Activated CD4-positive, alpha-beta T cell treated with anti-CD3 and anti-CD28 coated beads, Interleukin-2, amount 50 U/mL, for 24 hours (primary cell): ENCODE measurements around the gene POLR2F.

Experiments used
- DNase-seq, 2 donors: peaks; one replicate each; pipeline ENCODE4 v3.0.0-alpha.2; 2020; ENCODE audit warnings: low read depth in 1 of 2, low spot score in 1 of 2

POLR2F gene

DNA sequence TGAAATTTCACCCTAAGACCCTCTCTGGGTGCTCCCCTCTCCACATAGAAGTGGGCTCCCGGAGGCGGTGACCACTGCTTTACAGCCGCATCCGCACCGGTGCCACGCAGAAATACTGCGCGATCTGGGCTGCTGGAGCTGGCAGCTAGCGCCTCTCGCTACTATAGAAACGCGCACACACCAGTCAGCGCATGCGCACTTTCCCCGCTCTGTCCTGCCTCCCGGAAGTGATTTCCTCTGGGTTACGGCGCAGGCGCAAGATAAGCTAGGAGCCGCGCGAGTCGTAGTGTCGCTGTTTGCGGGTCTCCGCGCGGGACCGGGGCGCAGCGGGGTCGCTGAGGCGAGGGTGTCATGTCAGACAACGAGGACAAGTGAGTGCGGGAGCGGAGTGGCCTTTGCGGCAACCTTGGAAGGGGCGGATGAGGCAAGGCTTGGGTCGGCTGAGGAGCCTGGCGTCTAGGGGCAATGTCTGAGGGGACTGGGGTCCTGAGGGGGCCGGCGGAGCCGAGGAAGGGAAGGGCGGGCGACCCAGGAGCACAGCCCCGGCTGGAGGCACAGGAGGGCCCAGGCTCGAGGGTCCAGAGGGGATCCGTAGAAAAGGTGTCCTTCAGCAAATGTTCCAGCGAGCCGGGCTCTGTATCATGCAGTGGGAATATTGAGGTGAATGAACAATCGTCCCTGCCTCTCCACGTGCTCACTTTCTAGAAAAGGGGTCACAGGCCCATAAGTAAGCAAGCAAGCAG lies at the start of gene POLR2F, which contains the start of gene C22orf23:
Gene POLR2F (plus strand): TSS at position 263 of the 743 bp plus-strand sequence. CDS start 89 bp downstream, at position 352.
Gene C22orf23 (minus strand): TSS at position 165 of the 743 bp plus-strand sequence. CDS start 452 bp downstream, outside the sequence.
- DNase-seq, result peak; percentile 91 to 96

DNA sequence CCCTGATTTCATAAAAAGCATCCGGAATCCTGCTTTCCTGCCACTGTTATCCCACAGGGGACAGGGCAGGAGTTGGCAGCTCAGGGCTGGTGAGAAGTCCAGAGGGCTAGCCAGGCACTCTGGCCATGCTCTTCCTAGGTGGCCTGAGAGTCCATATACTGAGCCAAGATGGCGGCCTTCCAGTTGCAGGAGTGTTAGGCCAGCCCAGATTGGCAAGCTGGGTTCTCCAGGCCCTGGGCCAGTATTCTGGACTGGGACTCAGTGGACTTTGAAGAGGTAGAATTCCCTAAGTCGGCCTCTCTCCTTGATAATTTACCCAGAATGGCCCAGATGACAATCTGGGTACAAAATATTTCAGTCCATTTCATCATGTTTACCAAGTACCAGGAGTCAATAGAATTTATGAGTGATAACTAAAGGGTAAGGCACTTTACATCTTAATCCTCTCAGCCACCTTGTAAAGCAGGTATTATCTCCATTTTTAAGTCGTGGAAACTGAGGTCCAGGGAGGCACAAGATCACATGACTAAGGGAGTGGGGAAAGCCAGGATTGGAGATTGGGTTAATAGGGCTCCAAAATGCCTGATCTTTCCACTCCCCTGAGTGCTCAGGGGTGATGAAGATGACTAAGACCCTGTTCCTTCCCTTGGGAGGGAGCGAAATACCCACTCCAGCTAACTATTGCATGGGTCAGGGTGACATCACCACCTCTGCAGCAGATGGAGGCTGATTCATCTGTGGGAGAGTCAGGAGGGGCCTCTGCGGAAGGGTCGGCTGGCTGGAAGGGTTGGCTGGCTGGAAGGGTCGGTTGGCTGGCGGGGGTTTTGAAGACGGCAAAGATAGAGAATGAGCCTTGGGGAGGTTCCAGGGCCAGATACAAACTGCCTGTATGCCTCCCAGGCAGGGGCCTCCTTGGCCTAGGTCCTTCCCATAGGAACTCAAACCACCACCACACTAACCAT lies 48.6 kb upstream of the POLR2F start:
- DNase-seq, result no peak

DNA sequence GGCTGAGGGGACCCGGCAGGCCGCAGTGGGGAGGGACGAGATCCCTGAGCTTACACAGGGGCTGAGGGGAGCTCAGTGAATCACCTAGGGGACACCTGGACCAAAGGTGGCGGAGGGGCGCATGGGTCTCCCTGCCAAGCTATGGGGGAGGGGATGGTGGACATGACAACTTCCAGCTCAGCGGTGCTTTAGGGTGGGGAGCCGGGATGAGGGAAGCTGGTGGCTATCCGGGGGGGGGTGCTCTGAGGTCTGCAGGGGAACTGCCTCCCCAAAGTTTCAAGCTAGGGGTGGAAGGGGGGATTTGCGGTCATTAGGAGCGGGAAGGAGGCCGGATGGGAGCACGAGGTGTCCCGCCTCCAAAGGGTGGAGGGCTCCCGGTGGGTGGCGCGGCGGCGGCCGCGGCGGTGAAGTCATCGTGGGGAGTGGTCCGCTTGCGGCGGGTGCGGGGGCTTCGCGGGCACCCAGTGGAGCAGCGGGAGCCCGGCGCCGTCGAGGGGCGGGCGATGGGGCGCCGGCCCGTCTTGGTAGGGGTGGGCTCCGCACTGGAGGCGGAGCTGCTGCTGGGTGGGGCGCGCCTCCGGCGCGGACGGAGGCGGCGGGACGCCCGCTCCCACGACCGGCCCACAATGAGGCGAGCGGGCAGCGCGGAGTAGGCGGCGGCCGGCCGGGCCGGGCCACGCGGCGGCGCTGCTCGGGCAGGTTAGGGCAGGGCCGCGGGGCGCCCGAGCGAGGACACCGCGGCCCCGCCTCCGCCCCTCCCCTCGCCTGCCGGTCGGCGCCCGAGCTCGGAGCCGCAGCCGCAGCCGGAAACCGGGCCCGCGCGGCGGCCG lies 47.8 kb upstream of the POLR2F start, which contains the start of gene MICALL1:
Gene MICALL1 (plus strand): TSS at position 764 of the 830 bp plus-strand sequence. CDS start 126 bp downstream, outside the sequence.
- DNase-seq, result peak in 1 of 2 donors; percentile 45

DNA sequence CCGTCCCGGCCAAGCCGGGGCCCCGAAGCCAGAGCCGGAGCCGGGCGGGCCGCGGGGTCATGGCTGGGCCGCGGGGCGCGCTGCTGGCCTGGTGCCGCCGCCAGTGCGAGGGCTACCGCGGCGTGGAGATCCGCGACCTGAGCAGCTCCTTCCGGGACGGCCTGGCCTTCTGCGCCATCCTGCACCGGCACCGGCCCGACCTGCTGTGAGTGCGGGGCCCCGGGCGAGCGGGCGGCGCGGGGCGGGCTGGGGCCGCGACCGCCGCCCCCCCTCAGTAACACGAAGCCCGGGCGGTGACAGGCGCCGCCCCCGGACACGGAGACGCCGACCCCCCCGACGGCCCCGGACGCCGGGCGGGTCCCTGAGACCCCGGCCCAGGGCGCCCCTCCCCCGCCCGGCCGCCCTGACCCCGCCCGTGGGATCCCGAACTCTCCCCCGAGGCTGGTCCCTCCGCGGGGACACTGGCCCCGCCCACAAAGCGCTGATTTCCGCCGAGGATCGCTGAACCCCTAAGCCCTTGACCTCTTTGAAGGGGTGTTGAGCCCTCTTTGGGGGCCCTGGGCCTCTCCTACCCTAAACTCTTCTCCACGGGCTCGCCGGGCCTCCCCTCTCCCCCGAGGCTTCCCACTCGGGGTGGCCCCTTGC lies 47.0 kb upstream of the POLR2F start:
- DNase-seq, result no peak

DNA sequence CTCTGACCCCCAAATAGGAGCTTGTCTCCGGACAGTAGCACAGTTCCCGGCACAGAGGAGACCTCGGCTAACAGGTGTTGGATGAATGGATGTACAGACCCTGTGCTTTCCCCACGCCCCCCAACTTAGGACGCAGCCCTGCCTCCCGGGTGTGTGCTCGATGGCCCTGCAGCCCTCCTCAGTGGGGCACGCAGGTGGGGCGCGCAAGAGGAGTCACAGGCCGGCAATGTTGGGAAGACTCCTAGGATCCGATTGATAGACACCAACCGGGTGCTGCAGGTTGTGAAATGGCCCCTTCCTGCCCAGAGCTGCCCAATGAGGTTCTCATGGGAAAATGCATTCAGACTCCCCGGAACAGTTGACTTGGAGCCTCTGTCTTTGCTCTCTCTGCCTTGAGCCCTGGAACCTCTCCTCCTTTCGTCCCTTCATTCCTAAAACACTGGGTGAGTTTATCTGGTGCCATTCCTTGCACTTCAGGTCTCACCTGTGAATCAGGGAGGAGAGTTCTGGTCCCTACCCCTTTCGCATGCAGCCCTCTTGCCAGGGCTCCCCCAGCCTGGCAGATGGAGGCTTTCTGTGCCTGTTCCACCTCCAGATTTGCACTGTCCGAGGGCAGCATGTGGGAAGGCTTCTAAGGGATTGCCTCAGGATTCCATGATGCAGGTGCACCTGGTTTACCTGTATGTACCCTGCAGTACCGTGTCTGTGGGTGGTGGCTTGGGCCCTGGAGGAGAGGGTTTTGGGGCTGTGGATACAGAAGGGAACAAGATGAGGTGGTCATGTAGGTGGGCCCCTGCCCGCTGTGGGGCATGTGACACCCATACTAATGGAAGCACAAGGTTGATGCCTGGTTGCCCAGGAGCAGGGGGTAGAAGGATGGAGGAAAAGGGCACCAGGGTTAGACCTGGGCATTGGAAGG lies 46.2 kb upstream of the POLR2F start:
- no peak for DNase-seq

DNA sequence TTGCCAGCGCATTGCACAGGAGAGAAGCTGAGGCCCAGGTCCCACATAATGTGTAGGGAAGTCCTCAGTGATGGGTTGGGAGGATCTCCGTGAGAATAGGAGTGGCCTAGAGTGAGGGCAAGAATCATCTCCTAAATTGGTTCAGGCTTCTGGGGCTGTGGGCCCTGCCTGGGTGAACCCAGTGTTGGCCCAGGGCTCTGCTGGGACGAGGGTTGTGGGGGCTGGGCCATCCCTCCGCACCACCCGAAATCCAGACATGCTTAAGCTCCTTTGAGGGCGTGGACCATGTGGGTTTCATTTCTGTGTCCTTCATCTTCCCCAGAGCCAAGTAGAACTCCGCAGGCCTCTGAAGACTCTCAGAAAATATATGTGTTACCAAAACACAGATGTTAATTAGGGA lies 43.7 kb upstream of the POLR2F start:
- no peak for DNase-seq

DNA sequence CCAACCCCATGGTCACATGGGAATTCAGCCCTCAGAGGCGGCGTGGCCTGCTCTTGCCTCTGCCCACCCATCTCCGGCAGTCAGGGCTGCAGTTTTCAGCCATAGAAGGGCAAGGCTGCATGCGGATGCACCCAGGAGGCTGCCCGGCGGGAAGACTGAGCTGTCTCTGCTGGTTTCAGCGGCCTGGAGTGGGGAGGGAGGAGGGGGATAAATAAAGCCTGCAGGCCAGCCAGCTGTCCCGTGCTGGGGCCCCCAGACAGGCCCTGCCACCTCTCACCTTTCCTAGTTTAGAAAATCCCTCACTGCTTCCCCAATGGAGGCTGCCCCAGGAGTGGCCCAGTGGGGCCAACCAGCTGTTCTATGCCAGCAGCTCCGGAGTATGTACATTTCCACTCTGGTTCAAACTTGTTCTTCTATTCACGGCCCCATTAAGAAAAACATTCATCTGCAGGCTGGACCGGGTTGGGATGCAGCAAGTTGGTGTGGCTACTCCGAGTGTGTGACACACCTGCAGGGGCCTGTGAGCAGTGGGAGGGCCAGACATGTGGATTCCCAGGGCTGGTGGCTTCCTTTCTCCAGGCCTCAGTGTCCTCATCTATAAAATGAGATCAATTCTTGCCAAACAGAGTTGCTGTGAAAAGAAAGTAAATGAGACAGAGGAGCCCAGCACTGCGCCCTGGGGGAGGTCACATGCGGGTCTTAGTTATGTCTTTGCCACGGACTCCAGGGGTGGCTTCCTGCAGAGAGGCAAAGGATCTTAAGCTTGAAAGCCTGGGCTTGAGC lies 42.4 kb upstream of the POLR2F start:
- no peak for DNase-seq

DNA sequence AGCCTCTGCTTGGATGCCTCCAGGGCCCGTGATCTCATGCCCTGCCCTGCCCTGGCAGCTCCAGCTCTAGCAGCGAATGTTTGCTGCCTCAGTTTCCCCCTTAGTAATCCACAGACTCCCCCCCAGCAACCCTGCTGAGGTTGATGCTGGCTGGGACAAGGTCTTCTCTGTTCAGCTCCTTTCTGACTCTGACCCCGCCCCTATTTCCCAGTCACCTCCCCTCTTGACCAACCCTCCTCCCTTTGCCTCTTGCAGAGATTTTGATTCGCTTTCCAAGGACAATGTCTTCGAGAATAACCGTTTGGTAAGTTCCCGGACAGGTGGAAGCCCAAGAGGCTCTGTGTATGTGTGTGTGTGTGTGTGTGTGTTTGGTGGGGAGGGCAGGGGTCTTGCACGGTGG lies 41.8 kb upstream of the POLR2F start:
- DNase-seq, result no peak

DNA sequence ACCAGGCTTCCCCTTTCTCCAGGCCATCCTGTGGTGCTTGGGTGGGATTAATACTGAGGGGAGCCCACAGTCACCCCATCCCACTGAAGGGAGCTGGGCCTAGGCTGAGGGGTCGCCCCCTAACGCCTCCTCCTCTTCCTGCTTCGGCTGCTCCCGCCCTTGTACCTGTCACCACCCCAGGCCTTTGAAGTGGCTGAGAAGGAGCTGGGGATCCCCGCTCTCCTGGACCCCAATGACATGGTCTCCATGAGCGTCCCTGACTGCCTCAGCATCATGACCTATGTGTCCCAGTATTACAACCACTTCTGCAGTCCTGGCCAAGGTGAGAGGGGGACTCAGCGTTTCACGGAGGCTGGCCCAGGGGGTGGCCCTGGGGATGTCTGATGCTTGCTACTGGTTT lies 41.3 kb upstream of the POLR2F start:
- DNase-seq, result no peak

DNA sequence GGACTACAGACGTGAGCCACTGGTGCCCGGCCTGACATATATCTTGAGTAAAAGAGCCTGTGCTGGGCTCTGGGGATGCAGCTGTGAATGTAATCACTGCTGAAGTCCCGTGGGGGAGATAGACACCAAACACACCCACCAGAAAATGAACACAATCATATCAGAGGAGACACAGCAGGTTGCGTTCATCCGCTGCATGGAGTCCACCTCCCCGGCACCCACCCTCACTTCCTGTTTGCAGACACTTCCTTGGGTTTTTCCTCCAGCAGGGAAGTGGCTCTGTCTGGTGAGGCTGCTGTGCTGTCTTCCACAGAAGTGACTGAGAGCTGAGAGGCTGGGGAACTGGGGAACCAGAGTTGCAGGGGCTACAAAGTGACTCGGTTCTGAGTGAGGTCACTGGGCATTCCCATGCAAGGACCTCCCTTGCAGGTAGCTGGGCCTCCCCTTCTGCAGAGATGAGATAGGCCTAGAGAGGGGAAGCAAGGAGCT lies 40.2 kb upstream of the POLR2F start:
- no peak for DNase-seq

DNA sequence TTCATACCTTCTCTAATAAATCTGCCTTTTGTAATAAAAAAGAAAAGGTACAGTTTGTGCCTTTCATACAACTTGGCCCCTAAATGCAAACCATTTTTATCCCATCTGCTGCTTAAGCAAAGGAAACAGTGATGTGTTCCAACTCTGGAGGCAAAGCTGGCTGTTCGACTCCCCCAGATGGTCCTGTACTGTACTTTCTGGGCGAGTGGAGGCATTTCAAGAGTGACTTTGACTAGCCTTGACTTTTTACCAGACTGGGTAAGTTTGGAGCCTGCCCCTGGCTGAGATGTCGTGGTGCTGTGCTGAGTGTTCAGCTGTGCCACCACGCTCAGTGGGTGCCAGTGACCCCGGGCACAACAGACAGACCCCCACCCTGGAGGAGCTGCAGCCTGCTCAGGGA lies 37.2 kb upstream of the POLR2F start:
- DNase-seq, result no peak

DNA sequence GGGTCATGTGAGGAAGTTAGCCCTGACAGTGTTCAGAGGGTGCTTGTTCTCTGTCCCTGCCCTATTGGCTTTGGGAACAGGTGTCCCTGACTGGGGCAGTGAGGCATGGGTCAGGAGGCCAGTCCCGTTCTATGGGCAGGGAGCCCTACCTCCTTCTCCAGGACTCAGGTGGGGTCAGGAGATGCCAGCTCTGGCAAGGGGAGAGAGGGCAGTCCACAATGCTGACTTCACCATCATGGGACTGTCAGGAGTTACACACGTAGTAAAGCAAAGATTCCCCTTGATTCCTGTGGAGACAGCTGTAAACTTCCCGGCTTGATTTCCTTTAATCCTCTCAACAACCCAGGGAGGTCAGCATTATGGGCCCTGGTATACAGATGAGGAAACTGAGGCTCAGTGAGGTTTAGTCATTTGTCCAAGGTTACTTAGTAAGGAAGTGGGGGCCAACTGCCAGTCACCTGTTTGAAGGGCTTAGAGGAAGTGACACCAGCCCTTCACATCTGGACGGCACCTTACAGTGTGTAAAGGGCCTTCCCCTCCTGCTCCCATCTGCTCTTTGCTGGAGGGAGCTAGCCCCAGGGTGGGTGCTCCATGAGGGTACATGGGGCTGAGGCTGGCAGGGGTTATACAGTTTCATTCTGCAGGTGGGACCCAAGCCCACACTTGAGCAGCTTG lies 35.5 kb upstream of the POLR2F start:
- no peak for DNase-seq

DNA sequence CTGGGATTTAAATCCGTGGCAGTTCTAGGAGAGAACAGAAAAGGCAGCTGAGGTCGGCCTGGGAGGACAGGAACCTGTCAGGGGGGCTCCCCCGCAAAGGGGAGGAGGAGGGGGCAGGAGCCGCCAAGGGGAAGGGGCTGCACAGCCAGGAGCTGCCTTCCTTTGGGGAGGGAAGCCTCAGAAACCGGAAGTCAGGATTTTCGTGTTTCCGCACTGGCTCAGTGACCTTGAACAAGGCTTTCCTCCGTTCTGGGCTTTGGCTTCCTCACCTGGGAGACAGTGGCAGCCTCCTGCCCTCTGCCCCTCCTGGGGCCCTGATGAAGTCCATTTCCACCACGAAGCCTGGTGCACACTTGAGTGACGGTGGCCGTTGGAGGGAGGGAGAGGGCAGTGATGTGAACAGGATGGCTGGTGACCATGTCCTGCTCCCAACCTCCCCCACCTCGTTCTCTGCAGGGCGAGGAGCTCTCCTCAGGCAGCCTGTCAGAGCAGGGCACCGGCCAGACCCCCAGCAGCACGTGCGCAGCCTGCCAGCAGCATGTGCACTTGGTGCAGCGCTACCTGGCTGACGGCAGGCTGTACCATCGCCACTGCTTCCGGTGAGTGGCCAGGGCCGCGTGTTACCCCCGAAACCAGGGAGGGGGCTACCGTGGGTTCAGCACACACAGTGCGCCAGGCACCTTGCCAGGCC lies 34.8 kb upstream of the POLR2F start:
- DNase-seq, result no peak

DNA sequence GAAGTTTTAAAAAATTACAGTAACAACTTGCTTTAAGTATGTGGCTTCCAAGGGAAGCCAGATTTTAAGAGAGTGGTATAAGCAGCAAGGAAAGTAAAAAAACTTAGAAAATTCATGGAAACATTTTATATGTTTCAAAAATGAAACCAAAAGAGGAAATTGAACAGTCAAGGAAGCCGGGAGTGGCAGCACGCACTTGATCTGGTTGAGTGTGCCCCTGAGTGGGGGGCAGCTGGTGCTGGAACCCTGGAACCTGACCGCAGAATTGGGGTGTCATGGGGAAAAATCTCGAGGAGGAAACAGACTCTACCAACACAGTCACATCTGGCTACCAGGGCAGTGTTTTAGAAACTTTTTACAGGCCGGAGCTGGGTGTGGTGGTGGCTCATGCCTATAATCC lies 33.4 kb upstream of the POLR2F start:
- DNase-seq, result no peak

DNA sequence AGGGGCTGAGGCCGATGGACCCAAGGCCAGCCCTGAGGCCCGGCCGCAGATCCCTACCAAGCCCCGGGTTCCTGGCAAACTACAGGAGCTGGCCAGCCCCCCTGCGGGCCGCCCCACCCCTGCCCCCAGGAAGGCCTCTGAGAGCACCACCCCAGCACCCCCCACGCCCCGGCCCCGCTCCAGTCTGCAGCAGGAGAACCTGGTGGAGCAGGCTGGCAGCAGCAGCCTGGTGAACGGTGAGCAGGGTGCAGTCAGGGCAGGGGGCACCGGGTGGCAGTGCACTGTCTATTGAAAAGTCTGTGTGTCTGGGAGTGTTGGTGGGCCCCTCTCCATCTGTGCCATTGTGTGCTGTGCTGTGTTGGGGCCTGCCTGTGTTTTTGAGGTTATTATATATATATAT lies 31.3 kb upstream of the POLR2F start:
- DNase-seq, result no peak

DNA sequence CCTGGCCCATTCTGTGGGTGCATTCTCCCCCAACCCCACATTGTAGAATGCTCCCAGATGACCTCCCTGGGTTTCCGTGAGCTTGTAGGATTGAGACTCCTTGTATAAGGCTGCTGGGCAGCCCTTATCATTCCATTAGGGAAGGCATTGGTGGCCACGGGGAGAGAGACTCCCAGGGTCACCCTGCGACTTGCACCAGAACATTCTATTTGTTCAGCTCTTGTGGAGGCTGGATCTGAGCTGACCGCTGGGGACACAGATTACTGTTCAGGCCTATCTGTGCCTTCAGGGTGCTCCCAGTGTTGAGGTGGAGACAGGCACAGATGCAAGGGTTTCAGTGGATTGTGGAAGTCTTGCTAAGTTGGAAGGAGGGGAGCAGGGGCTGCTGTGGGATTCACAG lies 29.6 kb upstream of the POLR2F start:
- DNase-seq, result no peak

DNA sequence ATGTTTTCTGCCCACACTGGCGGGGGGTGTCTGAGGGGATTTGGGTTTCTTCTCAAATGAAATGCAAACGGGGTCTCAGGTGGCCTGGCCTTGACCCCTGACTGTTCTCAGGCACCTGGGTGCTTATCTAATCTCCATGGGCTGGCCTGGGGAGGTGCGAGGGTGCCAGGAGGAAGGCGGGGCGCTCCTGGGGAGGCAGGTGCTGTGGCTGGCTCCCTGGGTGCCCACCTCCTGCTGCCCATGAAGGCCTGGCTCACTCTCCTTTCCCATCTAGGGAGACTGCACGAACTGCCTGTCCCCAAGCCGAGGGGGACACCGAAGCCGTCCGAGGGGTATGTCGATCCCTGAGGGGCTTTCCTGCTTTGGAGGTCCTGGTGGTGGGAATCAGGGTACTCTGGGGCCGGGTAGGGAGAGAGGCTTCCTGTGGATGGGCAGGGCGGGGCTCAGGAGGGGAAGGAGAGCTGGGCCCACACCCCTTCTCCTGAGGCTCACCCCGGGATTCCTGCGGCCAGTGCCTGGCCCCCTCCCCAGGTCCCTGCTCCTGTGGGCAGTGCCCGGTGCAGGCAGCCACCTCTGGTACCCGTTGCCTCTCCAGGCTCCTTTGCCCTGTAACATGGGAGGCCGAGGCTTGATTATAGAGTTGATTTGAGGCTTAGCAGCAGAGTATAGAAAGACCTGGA lies 29.0 kb upstream of the POLR2F start:
- no peak for DNase-seq
